ENCODE data around the gene GRIP1.

GRIP1 gene, protein sequence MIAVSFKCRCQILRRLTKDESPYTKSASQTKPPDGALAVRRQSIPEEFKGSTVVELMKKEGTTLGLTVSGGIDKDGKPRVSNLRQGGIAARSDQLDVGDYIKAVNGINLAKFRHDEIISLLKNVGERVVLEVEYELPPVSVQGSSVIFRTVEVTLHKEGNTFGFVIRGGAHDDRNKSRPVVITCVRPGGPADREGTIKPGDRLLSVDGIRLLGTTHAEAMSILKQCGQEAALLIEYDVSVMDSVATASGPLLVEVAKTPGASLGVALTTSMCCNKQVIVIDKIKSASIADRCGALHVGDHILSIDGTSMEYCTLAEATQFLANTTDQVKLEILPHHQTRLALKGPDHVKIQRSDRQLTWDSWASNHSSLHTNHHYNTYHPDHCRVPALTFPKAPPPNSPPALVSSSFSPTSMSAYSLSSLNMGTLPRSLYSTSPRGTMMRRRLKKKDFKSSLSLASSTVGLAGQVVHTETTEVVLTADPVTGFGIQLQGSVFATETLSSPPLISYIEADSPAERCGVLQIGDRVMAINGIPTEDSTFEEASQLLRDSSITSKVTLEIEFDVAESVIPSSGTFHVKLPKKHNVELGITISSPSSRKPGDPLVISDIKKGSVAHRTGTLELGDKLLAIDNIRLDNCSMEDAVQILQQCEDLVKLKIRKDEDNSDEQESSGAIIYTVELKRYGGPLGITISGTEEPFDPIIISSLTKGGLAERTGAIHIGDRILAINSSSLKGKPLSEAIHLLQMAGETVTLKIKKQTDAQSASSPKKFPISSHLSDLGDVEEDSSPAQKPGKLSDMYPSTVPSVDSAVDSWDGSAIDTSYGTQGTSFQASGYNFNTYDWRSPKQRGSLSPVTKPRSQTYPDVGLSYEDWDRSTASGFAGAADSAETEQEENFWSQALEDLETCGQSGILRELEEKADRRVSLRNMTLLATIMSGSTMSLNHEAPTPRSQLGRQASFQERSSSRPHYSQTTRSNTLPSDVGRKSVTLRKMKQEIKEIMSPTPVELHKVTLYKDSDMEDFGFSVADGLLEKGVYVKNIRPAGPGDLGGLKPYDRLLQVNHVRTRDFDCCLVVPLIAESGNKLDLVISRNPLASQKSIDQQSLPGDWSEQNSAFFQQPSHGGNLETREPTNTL

DNA sequence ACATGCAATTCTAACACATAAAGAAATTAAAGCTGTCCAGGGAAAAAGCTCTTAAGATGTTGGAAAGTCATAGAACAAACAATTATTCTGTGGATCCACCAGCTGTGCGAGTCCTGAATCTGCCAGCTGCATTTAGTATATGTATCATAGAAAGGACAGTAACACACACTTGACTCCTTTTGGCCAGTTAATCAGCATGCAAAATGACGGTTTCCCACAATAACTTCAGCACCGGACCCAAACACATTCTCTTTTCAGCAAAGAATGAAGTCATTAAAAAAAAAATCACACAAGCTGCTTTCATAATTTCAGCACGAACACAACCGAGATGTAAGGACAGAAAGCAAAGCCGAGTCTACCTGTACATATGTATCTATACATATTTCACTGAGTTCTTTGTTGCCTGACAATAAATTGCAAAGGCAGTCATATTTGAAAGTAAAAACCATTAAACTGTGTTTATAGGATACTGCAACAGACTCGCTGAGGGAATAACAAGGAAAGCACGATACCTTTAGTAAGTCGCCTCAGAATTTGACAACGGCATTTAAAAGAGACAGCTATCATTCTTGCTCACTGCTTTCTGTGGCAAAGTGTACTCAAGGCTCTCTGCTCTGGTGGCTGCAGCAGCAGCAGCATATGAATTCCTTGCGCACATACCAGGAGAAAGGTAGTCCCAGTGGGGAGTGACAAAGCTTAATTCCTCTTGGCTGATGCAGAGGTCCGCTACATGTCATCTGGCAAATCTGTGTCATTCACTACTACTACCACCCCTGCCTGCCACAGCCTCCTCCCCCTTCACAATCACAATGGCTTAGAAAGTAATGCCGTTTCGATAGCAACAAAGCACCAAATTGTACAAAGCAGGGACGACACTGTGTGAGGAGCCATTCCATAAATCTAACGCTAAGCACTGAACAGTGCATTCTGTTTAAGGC, at the start of gene GRIP1:
GRIP1 (minus strand) TSS at position 739 of the 938 bp plus-strand sequence; CDS start at position 567, 172 bp downstream.
- DNase-seq (ENCODE audit: extremely low read depth in 1 of 2, low read depth in 1 of 2): no peak

GRCh38 chr12:66726556-66726955, 47.7 kb upstream of the GRIP1 start:
- DNase-seq (ENCODE audit: extremely low read depth in 1 of 2, low read depth in 1 of 2): no peak

- DNase-seq (ENCODE audit: extremely low read depth in 1 of 2, low read depth in 1 of 2): no peak
Measured at GRCh38 chr12:66725031-66725430, 46.2 kb upstream of the GRIP1 start.

GRCh38 chr12:66724616-66725015, 45.7 kb upstream of the GRIP1 start:
- no peak for DNase-seq (ENCODE audit: extremely low read depth in 1 of 2, low read depth in 1 of 2)

GRCh38 chr12:66724026-66724425, 45.1 kb upstream of the GRIP1 start:
- DNase-seq (ENCODE audit: extremely low read depth in 1 of 2, low read depth in 1 of 2): no peak

DNA sequence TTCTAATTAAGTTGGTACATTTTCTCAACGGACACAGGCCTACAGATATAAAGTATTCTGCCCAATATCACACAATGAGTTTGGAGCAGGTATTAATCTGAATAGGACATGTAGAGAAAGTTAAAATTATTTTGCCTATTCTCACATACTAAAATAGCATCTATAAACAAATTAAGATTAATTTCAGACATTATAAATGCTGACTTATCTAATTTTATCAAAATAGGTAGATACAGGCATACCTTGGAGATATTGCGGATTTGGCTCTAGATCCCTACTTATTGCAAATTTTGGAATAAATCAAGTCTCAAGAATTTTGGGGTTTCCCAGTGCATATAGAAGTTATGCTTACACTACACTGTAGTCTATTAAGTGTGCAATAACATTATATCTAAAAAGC, 41.0 kb upstream of the GRIP1 start:
- no peak for DNase-seq (ENCODE audit: extremely low read depth in 1 of 2, low read depth in 1 of 2)

DNA sequence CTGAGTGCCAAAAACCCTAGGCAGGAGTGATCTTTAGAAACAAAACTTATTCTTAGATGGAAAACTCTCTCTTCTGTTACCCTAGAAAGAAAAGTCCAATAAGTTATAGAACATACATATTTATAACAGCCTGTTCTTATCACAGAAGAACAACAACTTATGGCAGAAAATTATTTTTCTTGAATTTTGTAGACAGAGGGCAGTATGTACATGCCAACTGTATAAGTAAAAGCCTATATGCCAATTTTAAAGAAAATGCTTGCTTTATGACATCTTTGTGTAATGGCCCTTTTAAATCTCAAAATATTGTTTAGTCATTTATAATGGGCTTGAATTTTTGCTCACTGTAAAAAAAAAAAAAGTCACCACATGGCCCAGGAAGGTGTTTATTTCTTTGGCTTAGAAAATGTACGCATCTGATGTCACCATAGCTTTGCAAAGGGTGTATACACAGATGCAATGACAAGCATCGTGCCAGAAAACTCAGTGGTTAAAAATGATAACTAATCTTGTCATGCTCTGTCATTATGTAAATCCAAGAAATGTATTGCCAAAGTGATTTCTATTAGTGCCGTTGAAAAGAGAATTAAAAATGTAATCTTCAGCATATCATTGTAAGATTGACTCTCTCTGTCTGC, 38.3 kb upstream of the GRIP1 start:
- DNase-seq (ENCODE audit: extremely low read depth in 1 of 2, low read depth in 1 of 2): no peak

- DNase-seq (ENCODE audit: extremely low read depth in 1 of 2, low read depth in 1 of 2): no peak
Measured at GRCh38 chr12:66716522-66716921, 37.6 kb upstream of the GRIP1 start.

- DNase-seq (ENCODE audit: extremely low read depth in 1 of 2, low read depth in 1 of 2): no peak
Measured at GRCh38 chr12:66714709-66715108, 35.8 kb upstream of the GRIP1 start.

GRCh38 chr12:66713984-66714383, 35.1 kb upstream of the GRIP1 start:
- no peak for DNase-seq (ENCODE audit: extremely low read depth in 1 of 2, low read depth in 1 of 2)

- no peak for DNase-seq (ENCODE audit: extremely low read depth in 1 of 2, low read depth in 1 of 2)
Measured at GRCh38 chr12:66709893-66710292, 31.0 kb upstream of the GRIP1 start.

- no peak for DNase-seq (ENCODE audit: extremely low read depth in 1 of 2, low read depth in 1 of 2)
Measured at GRCh38 chr12:66709457-66709773, 30.5 kb upstream of the GRIP1 start.

GRCh38 chr12:66708704-66709456, 30.0 kb upstream of the GRIP1 start:
- no peak for DNase-seq (ENCODE audit: extremely low read depth in 1 of 2, low read depth in 1 of 2)

- no peak for DNase-seq (ENCODE audit: extremely low read depth in 1 of 2, low read depth in 1 of 2)
Measured at GRCh38 chr12:66707002-66707697, 28.3 kb upstream of the GRIP1 start.

- no peak for DNase-seq (ENCODE audit: extremely low read depth in 1 of 2, low read depth in 1 of 2)
Measured at GRCh38 chr12:66699738-66700482, 21.0 kb upstream of the GRIP1 start.

DNA sequence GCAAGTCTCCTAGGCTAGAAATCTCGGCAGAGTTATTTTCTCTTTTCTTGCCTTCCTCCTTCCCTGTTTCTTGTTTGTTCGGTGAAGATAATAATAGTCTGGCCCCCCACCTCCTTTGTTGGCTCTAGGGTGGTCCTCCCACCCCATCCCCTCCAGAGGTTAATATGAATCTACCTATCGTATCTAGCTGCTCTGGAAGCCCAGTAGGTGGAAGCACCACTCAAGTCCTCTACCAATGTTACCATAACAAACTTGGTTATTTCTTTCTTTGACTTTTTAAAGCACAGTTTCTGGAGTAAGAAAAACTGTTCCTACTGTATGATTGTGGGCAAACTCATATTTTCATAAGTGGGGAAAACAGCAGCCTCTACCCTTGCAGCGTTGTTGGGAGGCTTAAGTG, 19.7 kb upstream of the GRIP1 start:
- no peak for DNase-seq (ENCODE audit: extremely low read depth in 1 of 2, low read depth in 1 of 2)

DNA sequence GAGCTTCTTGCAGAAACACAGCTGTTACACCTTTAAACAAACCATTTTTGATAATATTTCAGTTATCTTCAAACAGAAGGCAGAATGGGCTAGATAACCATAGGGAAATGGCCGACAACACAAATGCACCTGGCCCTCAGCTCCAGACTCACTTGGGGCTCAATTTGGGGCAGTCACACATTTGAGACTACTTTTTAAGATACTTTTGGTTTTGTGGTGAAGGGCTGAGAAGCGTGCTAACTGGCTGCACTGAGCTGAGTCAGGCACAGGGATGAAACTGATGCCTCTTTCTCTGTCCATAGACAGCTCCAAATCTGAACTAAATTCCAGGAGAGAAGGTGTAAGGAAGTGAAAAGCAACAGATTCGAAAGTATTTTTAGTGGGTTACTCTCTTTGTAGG, 18.5 kb upstream of the GRIP1 start:
- no peak for DNase-seq (ENCODE audit: extremely low read depth in 1 of 2, low read depth in 1 of 2)

Data from stimulated activated CD8-positive, alpha-beta memory T cell treated with anti-CD3 and anti-CD28 coated beads, Interleukin-7, amount 100 ng/mL, for 48 hours (primary cell).